Esophagus muscularis mucosa (tissue), 4 donors: Measurements from ENCODE around the gene E2F4. TPM values are rescaled to one million over a fixed set of nuclear protein-coding genes. Genes with fewer than 3 reads are reported as not detected.

Experiments
- DNase-seq: peaks from one replicate; pipeline ENCODE4 v3.0.0-alpha.2; 2017; ENCODE audit errors: extremely low spot score
- H3K27ac ChIP-seq, 4 donors: fragments of 200-600 bp; sonication (generic); replicated peaks in 1 of 4; 1 replicate in 3 of 4; 2 replicates in 1 of 4; pipeline ENCODE4 v1.5.1; 2016 to 2019; ENCODE audit warnings: mild to moderate bottlenecking in 1 of 4
- H3K27me3 ChIP-seq, 4 donors: fragments of 200-600 bp; sonication (generic); one replicate each; pipeline versions ENCODE4 v1.5.1 to v1.6.0; 2016 to 2019
- H3K36me3 ChIP-seq, 4 donors: fragments of 200-600 bp; sonication (generic); one replicate each; pipeline ENCODE4 v1.5.1; 2016 to 2019
- H3K4me1 ChIP-seq, 4 donors: fragments of 200-600 bp; sonication (generic); one replicate each; pipeline ENCODE4 v1.5.1; 2016 to 2019
- H3K4me3 ChIP-seq, 4 donors: fragments of 200-600 bp; sonication (generic); 1 replicate in 2 of 4; 2 replicates in 2 of 4; pipeline ENCODE4 v1.5.1; 2016 to 2019; ENCODE audit warnings: mild to moderate bottlenecking in 4 of 4, moderate library complexity in 1 of 4
- H3K9me3 ChIP-seq, 4 donors: fragments of 200-600 bp; sonication (generic); 1 replicate in 3 of 4; 2 replicates in 1 of 4; pipeline ENCODE4 v1.5.1; 2016 to 2019
- EP300 ChIP-seq: sonication (generic); formaldehyde crosslinking; IDR thresholded peaks from one replicate; pipeline ENCODE4 v1.6.1; 2017; ENCODE audit warnings: antibody characterized with exemption
- POLR2A ChIP-seq: fragments of 450-650 bp; IDR thresholded peaks from one replicate; pipeline ENCODE4 v1.6.1; 2017; ENCODE audit warnings: antibody characterized with exemption, moderate library complexity, mild to moderate bottlenecking, low read depth
- POLR2AphosphoS5 ChIP-seq, 2 donors: sonication (generic); formaldehyde crosslinking; IDR thresholded peaks; one replicate each; pipeline ENCODE4 v1.6.1; 2017; ENCODE audit warnings: antibody characterized with exemption in 2 of 2
- WGBS: methylation state at CpG from one replicate; pipeline ENCODE4 v1.1.5; 2018; 5-methylcytosine and 5-hydroxymethylcytosine counted together
- intact Hi-C: fragments of 100-400 bp; cut with DNase I; formaldehyde crosslinking; loops from one replicate; pipeline ENCODE4 v1.15.1; 2023
- total RNA-seq, 4 donors: library from RNA; depleted of rRNA; stranded (reverse); fragments of >200 nt; gene quantifications; one replicate each; pipeline versions ENCODE4 v1.1.0 to v1.2.1, GENCODE V29; 2016
- TF ChIP-seq, protein P1 (sequence below), 3 experiments: fragments of 200-600 bp in 2 of 3; fragments of 450-650 bp in 1 of 3; sonication (generic) in 2 of 3; IDR thresholded peaks; one replicate each; pipeline ENCODE4 v1.5.1; 2017 to 2019; ENCODE audit warnings: antibody characterized with exemption in 3 of 3, mild to moderate bottlenecking in 2 of 3, moderate library complexity in 1 of 3

E2F4 gene
- total RNA-seq, 4 donors from 2014 or later: 54.8 to 96.9 (median 93.1) TPM

DNA sequence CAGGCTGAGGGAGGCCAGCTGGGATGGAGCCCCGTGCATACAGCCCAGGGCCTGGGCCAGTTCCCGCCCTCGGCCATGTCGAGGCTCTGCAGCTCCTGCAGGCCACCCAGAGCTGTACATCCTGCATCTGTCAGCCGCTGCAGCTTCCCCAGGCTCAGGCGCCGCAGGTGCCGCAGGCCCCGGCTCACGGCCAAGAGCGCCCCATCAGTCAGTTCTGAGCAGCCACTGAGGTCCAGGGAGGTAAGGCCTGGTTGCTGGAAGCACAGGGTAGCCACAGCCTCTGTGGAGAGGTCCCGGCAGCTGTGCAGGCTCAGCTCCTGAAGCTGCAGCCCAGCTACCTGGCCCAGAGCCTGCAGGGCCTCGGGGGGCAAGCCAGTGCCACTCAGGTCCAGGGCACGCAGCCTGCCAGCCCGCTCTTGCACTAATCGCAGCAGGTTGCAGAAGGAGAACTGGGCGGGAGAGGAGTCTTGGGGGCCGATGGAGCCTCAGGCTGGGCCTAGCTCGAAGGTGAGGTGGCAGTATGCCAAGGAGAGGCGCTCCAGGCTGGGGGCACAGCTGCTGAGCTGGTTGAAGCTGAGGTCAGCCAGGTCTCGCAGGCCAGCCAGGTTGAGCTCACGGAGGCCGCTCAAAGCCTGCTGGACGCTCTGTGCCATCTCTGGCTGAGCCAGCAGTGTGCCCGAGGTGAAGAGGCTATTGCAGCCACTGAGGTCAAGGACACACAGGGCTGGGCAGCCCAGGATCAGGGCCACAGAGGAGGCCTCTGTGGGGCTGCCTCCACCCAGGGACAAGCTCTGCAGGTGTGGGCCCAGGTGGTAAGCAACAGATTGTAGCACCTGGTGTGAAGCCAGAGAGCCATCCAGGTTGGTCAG lies 18.3 kb downstream of the E2F4 start:
- intact Hi-C loops: no loop called here
- no peak for DNase-seq
- peaks cover 0 to 39% (median 6%) of the 10 kb centered on the region in 4 donors for H3K36me3 ChIP-seq
- H3K27ac ChIP-seq: no peak overlapping the region
- no peaks in the 10 kb centered on the region for H3K27me3 ChIP-seq
- no peak overlapping the region for H3K4me3 ChIP-seq
- 89% methylated on average over 6 of the region's 25 CpGs for WGBS
- TF ChIP-seq POLR2AphosphoS5 (IDR thresholded peaks at IDR 0.05) (no peak), EP300 (no peak), POLR2A (no peak)
- TF ChIP-seq, protein P1, sequence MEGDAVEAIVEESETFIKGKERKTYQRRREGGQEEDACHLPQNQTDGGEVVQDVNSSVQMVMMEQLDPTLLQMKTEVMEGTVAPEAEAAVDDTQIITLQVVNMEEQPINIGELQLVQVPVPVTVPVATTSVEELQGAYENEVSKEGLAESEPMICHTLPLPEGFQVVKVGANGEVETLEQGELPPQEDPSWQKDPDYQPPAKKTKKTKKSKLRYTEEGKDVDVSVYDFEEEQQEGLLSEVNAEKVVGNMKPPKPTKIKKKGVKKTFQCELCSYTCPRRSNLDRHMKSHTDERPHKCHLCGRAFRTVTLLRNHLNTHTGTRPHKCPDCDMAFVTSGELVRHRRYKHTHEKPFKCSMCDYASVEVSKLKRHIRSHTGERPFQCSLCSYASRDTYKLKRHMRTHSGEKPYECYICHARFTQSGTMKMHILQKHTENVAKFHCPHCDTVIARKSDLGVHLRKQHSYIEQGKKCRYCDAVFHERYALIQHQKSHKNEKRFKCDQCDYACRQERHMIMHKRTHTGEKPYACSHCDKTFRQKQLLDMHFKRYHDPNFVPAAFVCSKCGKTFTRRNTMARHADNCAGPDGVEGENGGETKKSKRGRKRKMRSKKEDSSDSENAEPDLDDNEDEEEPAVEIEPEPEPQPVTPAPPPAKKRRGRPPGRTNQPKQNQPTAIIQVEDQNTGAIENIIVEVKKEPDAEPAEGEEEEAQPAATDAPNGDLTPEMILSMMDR (IDR thresholded peaks at IDR 0.05): no peak
- peaks cover 0 to 6% (median 3%) of the 10 kb centered on the region in 4 donors for H3K4me1 ChIP-seq
- no peaks in the 10 kb centered on the region for H3K9me3 ChIP-seq

GRCh38 chr16:67211674-67212073 lies 19.7 kb downstream of the E2F4 start:
- intact Hi-C loops: no loop called here
- TF ChIP-seq POLR2AphosphoS5 (IDR thresholded peaks at IDR 0.05) (no peak), EP300 (no peak), POLR2A (no peak)
- TF ChIP-seq, protein P1 (IDR thresholded peaks at IDR 0.05): no peak
- Histone ChIP-seq H3K4me3 (no peak overlapping the region), H3K27ac (no peak overlapping the region), H3K4me1 (peaks cover 10 to 17% (median 13%) of the 10 kb centered on the region in 4 donors), H3K27me3 (no peaks in the 10 kb centered on the region), H3K9me3 (no peaks in the 10 kb centered on the region), H3K36me3 (peaks cover 0 to 44% (median 6%) of the 10 kb centered on the region in 4 donors)
- WGBS: 85% methylated on average over 7 of the region's 7 CpGs
- DNase-seq: no peak

GRCh38 chr16:67212766-67213165 lies 20.8 kb downstream of the E2F4 start:
- intact Hi-C loops: no loop called here
- TF ChIP-seq, protein P1 (IDR thresholded peaks at IDR 0.05): no peak
- TF ChIP-seq POLR2A: no peak
- TF ChIP-seq EP300: no peak
- no peak for TF ChIP-seq POLR2AphosphoS5 (IDR thresholded peaks at IDR 0.05)
- DNase-seq: no peak

GRCh38 chr16:67213197-67214019 lies 21.5 kb downstream of the E2F4 start:
- Histone ChIP-seq H3K27me3 (no peaks in the 10 kb centered on the region), H3K9me3 (no peaks in the 10 kb centered on the region), H3K36me3 (peaks cover 0 to 39% (median 6%) of the 10 kb centered on the region in 4 donors), H3K4me1 (peaks cover 21 to 30% (median 24%) of the 10 kb centered on the region in 4 donors), H3K4me3 (no peak overlapping the region), H3K27ac (no peak overlapping the region)
- DNase-seq: no peak
- intact Hi-C loops: no loop called here
- no peak for TF ChIP-seq POLR2A
- no peak for TF ChIP-seq POLR2AphosphoS5 (IDR thresholded peaks at IDR 0.05)
- TF ChIP-seq, protein P1 (IDR thresholded peaks at IDR 0.05): no peak
- no peak for TF ChIP-seq EP300
- WGBS: 78% methylated on average over 8 of the region's 8 CpGs

More at GRCh38 chr16:67212766-67213165, 20.8 kb downstream of the E2F4 start:
- Histone ChIP-seq H3K27ac (no peak overlapping the region), H3K9me3 (no peaks in the 10 kb centered on the region), H3K4me3 (no peak overlapping the region), H3K27me3 (no peaks in the 10 kb centered on the region), H3K4me1 (peaks cover 16 to 25% (median 22%) of the 10 kb centered on the region in 4 donors), H3K36me3 (peaks cover 0 to 40% (median 6%) of the 10 kb centered on the region in 4 donors)
